Glutamatergic neuron (in vitro differentiated cells): ENCODE data around the gene AIP. TPM values are rescaled to one million over a fixed set of nuclear protein-coding genes. Genes with fewer than 3 reads are reported as not detected.

Experiments
- DNase-seq: peaks from one replicate; pipeline ENCODE4 v3.0.0; 2022
- H3K27ac Mint-ChIP-seq: one replicate; pipeline ENCODE4 v1.8.0; 2020; ENCODE audit warnings: mild to moderate bottlenecking, mixed read lengths, inconsistent platforms; ENCODE audit not compliant: unreplicated experiment
- H3K27me3 Mint-ChIP-seq: one replicate; pipeline ENCODE4 v1.8.0; 2020; ENCODE audit warnings: mild to moderate bottlenecking, moderate library complexity, mixed read lengths, inconsistent platforms; ENCODE audit not compliant: unreplicated experiment
- H3K36me3 Mint-ChIP-seq: one replicate; pipeline ENCODE4 v1.8.0; 2020; ENCODE audit warnings: mild to moderate bottlenecking, mixed read lengths, inconsistent platforms; ENCODE audit not compliant: unreplicated experiment
- H3K4me1 Mint-ChIP-seq: one replicate; pipeline ENCODE4 v1.8.0; 2020; ENCODE audit warnings: mild to moderate bottlenecking, low read depth, mixed read lengths, inconsistent platforms; ENCODE audit not compliant: unreplicated experiment
- H3K4me3 Mint-ChIP-seq: one replicate; pipeline ENCODE4 v1.8.0; 2020; ENCODE audit warnings: mild to moderate bottlenecking, mixed read lengths, inconsistent platforms; ENCODE audit not compliant: unreplicated experiment
- H3K9me3 Mint-ChIP-seq: one replicate; pipeline ENCODE4 v1.8.0; 2020; ENCODE audit warnings: mild to moderate bottlenecking, moderate library complexity, mixed read lengths, inconsistent platforms; ENCODE audit not compliant: unreplicated experiment
- CTCF ChIP-seq: fragments of 200-600 bp; sonication (generic); IDR thresholded peaks from one replicate; pipeline ENCODE4 v1.5.0; 2021; ENCODE audit not compliant: partially characterized antibody, unreplicated experiment
- total RNA-seq: library from RNA; stranded (reverse); fragmentation: NEBNext Ultra II Directional; extraction: Animal tissue kit (Norgen Biotek cat#: 25700); gene quantifications from one replicate; pipeline ENCODE4 v1.2.1, GENCODE V29; 2021; ENCODE audit not compliant: unreplicated experiment

AIP gene
- total RNA-seq, 1 donor from 2014 or later: 43.0 TPM

GRCh38 chr11:67438158-67438902, 44.5 kb upstream of the AIP start:
- Mint-ChIP-seq H3K36me3 (no peaks in the 10 kb centered on the region), H3K27me3 (peaks cover 19% of the 10 kb centered on the region), H3K9me3 (peaks cover 2% of the 10 kb centered on the region), H3K27ac (peak overlapping the region; percentile 70), H3K4me1 (peaks cover 7% of the 10 kb centered on the region), H3K4me3 (no peak overlapping the region)
- TF ChIP-seq CTCF: no peak
- DNase-seq: peak; percentile 49

GRCh38 chr11:67439321-67440228, 43.3 kb upstream of the AIP start:
- Mint-ChIP-seq H3K27me3 (peaks cover 20% of the 10 kb centered on the region), H3K36me3 (no peaks in the 10 kb centered on the region), H3K27ac (peak overlapping the region; percentile 73), H3K4me3 (no peak overlapping the region), H3K4me1 (peaks cover 7% of the 10 kb centered on the region), H3K9me3 (peaks cover 3% of the 10 kb centered on the region)
- TF ChIP-seq CTCF: no peak
- DNase-seq: no peak

DNA sequence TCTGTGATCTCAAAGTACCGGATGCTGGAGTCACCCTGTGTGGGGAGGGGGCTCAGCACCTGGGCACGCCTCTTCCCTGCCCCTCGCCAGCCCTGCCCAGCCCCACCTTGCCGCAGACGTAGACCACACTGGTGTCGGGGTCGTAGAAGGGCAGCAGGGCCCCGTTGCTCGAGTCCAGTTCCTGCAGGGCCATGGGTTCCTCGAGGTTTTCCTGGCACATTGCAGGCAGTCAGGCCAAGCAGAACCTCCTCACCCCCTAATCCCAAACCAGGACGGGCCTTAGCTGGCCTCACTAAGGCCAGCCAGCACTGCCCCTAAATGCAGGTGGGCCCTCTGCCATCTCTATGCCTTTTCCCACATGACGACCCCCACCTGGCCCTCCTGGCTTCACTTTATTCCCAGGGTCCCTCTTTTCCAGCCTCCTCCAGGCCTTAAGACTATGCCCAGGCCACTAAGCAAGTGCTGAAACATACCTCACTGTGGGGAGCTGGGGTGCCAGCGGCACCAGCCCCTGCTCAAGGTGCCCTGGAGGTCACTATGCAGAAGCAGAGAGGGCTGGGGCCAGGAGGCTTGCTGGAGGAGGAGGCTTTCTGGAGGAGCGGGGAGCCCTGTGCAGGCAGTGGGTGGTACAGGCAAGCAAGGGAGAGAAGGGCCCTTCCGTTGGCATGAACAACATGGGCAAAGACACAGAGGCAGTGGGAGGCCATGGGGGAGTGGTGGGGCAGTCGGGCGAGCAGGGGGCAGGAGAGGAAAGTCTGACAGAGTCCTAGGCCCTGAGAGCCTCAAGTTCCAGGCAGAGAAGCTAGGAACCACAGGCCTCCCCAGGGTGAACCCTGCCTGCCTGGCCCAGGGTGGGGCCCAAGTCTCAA, 42.4 kb upstream of the AIP start:
- Mint-ChIP-seq H3K9me3 (peaks cover 3% of the 10 kb centered on the region), H3K27me3 (peaks cover 18% of the 10 kb centered on the region), H3K4me3 (no peak overlapping the region), H3K27ac (no peak overlapping the region), H3K4me1 (peaks cover 7% of the 10 kb centered on the region), H3K36me3 (no peaks in the 10 kb centered on the region)
- no peak for TF ChIP-seq CTCF
- DNase-seq: no peak

DNA sequence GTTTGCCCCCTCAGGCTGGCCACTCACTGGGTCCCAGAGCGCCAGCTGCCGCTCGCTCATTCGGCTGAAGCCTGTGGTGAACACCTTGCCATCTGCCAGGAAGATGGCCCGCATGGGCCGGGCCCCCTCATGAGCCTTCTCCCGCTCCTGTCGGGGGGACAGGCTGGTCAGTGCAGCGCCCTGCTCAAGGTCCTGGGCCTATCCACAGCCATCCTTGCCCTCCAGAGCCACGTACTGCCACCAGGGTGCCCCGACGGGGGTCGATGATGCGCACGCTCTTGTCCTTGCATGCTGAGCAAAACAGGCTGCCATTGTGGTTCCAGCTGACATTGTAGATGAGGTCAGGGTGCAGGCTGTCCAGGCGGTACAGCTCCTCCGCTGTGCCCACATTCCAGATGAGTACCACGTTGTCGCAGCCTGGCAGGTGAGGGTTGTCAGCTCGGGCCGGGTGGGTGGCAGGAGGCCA, 41.7 kb upstream of the AIP start:
- no peak overlapping the region for H3K4me3 Mint-ChIP-seq
- H3K9me3 Mint-ChIP-seq: peaks cover 3% of the 10 kb centered on the region
- peaks cover 16% of the 10 kb centered on the region for H3K27me3 Mint-ChIP-seq
- no peak overlapping the region for H3K27ac Mint-ChIP-seq
- H3K36me3 Mint-ChIP-seq: no peaks in the 10 kb centered on the region
- peaks cover 7% of the 10 kb centered on the region for H3K4me1 Mint-ChIP-seq
- no peak for DNase-seq
- TF ChIP-seq CTCF: no peak
